HEK293 (cell line): ENCODE results near the gene SMIM5.

Experiments
- CTCF ChIA-PET: fragments of 350-600 bp; formaldehyde crosslinking; extraction: SDS; loops from one replicate; lab custom pipeline; 2021; ENCODE audit warnings: antibody characterized with exemption; lab: Yijun Ruan, JAX
- POLR2A ChIA-PET: fragments of 300-600 bp; formaldehyde crosslinking; extraction: SDS; loops from one replicate; lab custom pipeline; 2020; ENCODE audit warnings: antibody characterized with exemption, inconsistent platforms; lab: Yijun Ruan, JAX
- H3K27ac ChIP-seq: fragments of 200-500 bp; sonication (Bioruptor generic); 2 replicates; pipeline ENCODE4 v1.5.1; 2014; ENCODE audit warnings: low read depth, low read length, control low read depth, inconsistent platforms; ENCODE audit errors: extremely low read depth
- H3K36me3 ChIP-seq, 2 experiments: fragments of 200-500 bp in 1 of 2; sonication (Bioruptor generic) in 1 of 2; 1 replicate in 1 of 2; 2 replicates in 1 of 2; pipeline ENCODE4 v1.5.1; 2014 to 2017; ENCODE audit warnings: inconsistent platforms in 2 of 2, low read length in 2 of 2; ENCODE audit not compliant: control insufficient read depth in 2 of 2, insufficient read depth in 1 of 2
- H3K4me1 ChIP-seq: fragments of 200-500 bp; sonication (Bioruptor generic); 2 replicates; pipeline ENCODE4 v1.5.1; 2014; ENCODE audit warnings: mild to moderate bottlenecking, low read length, inconsistent platforms; ENCODE audit not compliant: control insufficient read depth, insufficient read depth
- H3K4me3 ChIP-seq: 2 replicates; pipeline ENCODE4 v1.5.1; 2011; ENCODE audit warnings: low read depth, mild to moderate bottlenecking, control low read depth, low read length, moderate library complexity
- H3K9me3 ChIP-seq: fragments of 200-500 bp; sonication (Bioruptor generic); 2 replicates; pipeline ENCODE4 v1.5.1; 2014; ENCODE audit warnings: low read depth, low read length, inconsistent platforms; ENCODE audit not compliant: control insufficient read depth, insufficient read depth
- BCL11A ChIP-seq: fragments of 450-650 bp; formaldehyde crosslinking; IDR thresholded peaks from 2 replicates; pipeline ENCODE4 v1.5.1; 2016; ENCODE audit warnings: low read depth, missing biosample characterization, missing genetic modification characterization
- GLI2 ChIP-seq: fragments of 450-650 bp; formaldehyde crosslinking; IDR thresholded peaks from 2 replicates; pipeline ENCODE4; 2017; ENCODE audit warnings: missing biosample characterization, missing genetic modification characterization, low read depth, borderline replicate concordance
- IKZF3 ChIP-seq: fragments of 450-650 bp; IDR thresholded peaks from 2 replicates; pipeline ENCODE4 v1.5.0; 2018; ENCODE audit warnings: missing biosample characterization, mild to moderate bottlenecking, missing genetic modification characterization, moderate library complexity
- KLF8 ChIP-seq: fragments of 450-650 bp; formaldehyde crosslinking; IDR thresholded peaks from 2 replicates; pipeline ENCODE4 v1.5.1; 2016; ENCODE audit warnings: missing biosample characterization, missing genetic modification characterization
- MZF1 ChIP-seq: fragments of 450-650 bp; formaldehyde crosslinking; IDR thresholded peaks from 2 replicates; pipeline ENCODE4 v1.5.1; 2017; ENCODE audit warnings: missing biosample characterization, missing genetic modification characterization, borderline replicate concordance
- TCF7L2 ChIP-seq: IDR thresholded peaks from 2 replicates; pipeline ENCODE4 v1.6.1; 2011; ENCODE audit warnings: low read depth, mild to moderate bottlenecking, inconsistent platforms, low read length, moderate library complexity, borderline replicate concordance
- ZBTB8A ChIP-seq: fragments of 450-650 bp; formaldehyde crosslinking; IDR thresholded peaks from 2 replicates; pipeline ENCODE4 v1.5.1; 2016; ENCODE audit warnings: missing biosample characterization, missing genetic modification characterization
- ZNF121 ChIP-seq: fragments of 450-650 bp; formaldehyde crosslinking; IDR thresholded peaks from 2 replicates; pipeline ENCODE4 v1.5.1; 2016; ENCODE audit warnings: missing biosample characterization, missing genetic modification characterization
- ZNF157 ChIP-seq: fragments of 450-650 bp; formaldehyde crosslinking; IDR thresholded peaks from 2 replicates; pipeline ENCODE4 v1.5.1; 2016; ENCODE audit warnings: missing biosample characterization, missing genetic modification characterization
- ZNF239 ChIP-seq: fragments of 450-650 bp; formaldehyde crosslinking; IDR thresholded peaks from 2 replicates; pipeline ENCODE4 v1.5.1; 2016; ENCODE audit warnings: missing biosample characterization, missing genetic modification characterization
- ZNF335 ChIP-seq: fragments of 450-650 bp; formaldehyde crosslinking; conservative IDR thresholded peaks from 2 replicates; pipeline ENCODE4 v1.5.1; 2016; ENCODE audit warnings: missing biosample characterization, missing genetic modification characterization
- ZNF473 ChIP-seq: fragments of 450-650 bp; formaldehyde crosslinking; IDR thresholded peaks from 2 replicates; pipeline ENCODE4 v1.5.1; 2017; ENCODE audit warnings: missing biosample characterization, missing genetic modification characterization
- ZNF501 ChIP-seq: fragments of 450-650 bp; formaldehyde crosslinking; IDR thresholded peaks from 2 replicates; pipeline ENCODE4 v1.5.1; 2016; ENCODE audit warnings: missing biosample characterization, missing genetic modification characterization
- ZNF558 ChIP-seq: fragments of 450-650 bp; formaldehyde crosslinking; IDR thresholded peaks from 2 replicates; pipeline ENCODE4 v1.5.1; 2016; ENCODE audit warnings: missing biosample characterization, missing genetic modification characterization
- ZNF585B ChIP-seq: fragments of 450-650 bp; formaldehyde crosslinking; IDR thresholded peaks from 2 replicates; pipeline ENCODE4 v1.5.1; 2016; ENCODE audit warnings: missing biosample characterization, missing genetic modification characterization
- ZNF596 ChIP-seq: fragments of 450-650 bp; IDR thresholded peaks from 2 replicates; pipeline ENCODE4 v1.5.0; 2018; ENCODE audit warnings: missing biosample characterization, mild to moderate bottlenecking, missing genetic modification characterization, moderate library complexity
- ZNF623 ChIP-seq: fragments of 450-650 bp; formaldehyde crosslinking; IDR thresholded peaks from 2 replicates; pipeline ENCODE4 v1.5.1; 2016; ENCODE audit warnings: missing biosample characterization, missing genetic modification characterization
- ZNF670 ChIP-seq: fragments of 450-650 bp; formaldehyde crosslinking; IDR thresholded peaks from 2 replicates; pipeline ENCODE4 v1.5.1; 2016; ENCODE audit warnings: missing biosample characterization, missing genetic modification characterization, low read depth
- TF ChIP-seq, protein P1 (sequence below): fragments of 450-650 bp; formaldehyde crosslinking; optimal IDR thresholded peaks from 2 replicates; pipeline ENCODE3; 2016; ENCODE audit warnings: missing biosample characterization, mild to moderate bottlenecking, missing genetic modification characterization
- TF ChIP-seq, protein P2 (sequence below): fragments of 450-650 bp; formaldehyde crosslinking; IDR thresholded peaks from 2 replicates; pipeline ENCODE4 v1.5.0; 2017; ENCODE audit warnings: missing biosample characterization, missing genetic modification characterization, borderline replicate concordance
- TF ChIP-seq, protein P3 (sequence below): fragments of 450-650 bp; IDR thresholded peaks from 2 replicates; pipeline ENCODE4 v1.5.1; 2018; ENCODE audit warnings: missing biosample characterization, mild to moderate bottlenecking, missing genetic modification characterization
- TF ChIP-seq, protein P4 (sequence below): fragments of 450-650 bp; formaldehyde crosslinking; IDR thresholded peaks from 2 replicates; pipeline ENCODE4 v1.5.1; 2016; ENCODE audit warnings: missing biosample characterization, missing genetic modification characterization, low read depth
- TF ChIP-seq, protein P5 (sequence below): fragments of 450-650 bp; formaldehyde crosslinking; IDR thresholded peaks from 2 replicates; pipeline ENCODE4 v1.5.1; 2016; ENCODE audit warnings: missing biosample characterization, missing genetic modification characterization

Gene SMIM5

DNA sequence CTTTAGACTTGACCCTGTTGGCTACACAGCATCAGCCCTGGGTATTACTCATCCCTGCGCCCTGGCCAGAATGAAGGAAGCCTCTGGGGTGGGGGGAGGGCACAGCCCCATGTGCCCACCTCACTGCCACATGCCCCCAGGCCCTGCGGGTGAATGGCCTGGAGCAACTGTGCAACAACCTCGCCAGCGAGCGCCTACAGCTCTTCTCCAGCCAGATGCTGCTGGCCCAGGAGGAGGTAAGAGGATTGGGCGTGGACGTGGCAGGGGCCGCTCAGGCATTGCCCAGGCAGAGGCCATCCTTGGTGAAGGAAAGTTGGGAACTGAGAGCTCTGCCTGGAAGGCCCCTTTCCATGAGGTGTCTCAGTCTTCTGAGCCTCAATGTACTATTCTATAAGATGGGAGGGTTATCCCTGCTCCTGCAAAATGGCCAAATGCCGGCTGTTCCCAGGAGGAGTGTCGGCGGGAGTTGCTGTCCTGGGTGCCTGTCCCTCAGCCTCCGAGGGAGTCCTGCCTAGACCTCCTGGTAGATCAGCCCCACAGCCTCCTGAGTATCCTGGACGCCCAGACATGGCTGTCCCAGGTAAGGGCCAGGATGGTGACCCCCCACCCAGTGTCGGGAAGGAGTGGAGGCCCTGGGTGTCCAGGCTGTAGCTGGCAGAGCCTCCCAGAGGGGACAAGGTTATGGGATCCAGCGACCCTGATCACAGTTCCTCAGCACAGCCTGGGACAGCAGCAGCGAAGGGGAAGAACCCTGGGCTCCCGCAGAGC lies 36.7 kb upstream of the SMIM5 start:
- CTCF ChIA-PET: interaction anchor here (0.5 to 7.9 kb wide), 11 partner anchors 17 to 190 kb away, joined by 3 to 102 read pairs (median 3); partner anchors contain the start of gene SMIM5
- Histone ChIP-seq H3K4me1 (no peaks in the 10 kb centered on the region), H3K4me3 (no peak overlapping the region)
- TF ChIP-seq ZNF670 (no peak), ZNF473 (tag by site-specific recombination) (no peak), ZNF157 (tag by site-specific recombination) (no peak), KLF8 (tag by site-specific recombination) (no peak), ZNF558 (tag by site-specific recombination) (no peak), ZNF501 (tag by site-specific recombination) (no peak), ZNF623 (tag by site-specific recombination) (no peak), ZNF335 (tag by site-specific recombination) (no peak), ZNF239 (tag by site-specific recombination) (no peak)
- TF ChIP-seq, protein P1, sequence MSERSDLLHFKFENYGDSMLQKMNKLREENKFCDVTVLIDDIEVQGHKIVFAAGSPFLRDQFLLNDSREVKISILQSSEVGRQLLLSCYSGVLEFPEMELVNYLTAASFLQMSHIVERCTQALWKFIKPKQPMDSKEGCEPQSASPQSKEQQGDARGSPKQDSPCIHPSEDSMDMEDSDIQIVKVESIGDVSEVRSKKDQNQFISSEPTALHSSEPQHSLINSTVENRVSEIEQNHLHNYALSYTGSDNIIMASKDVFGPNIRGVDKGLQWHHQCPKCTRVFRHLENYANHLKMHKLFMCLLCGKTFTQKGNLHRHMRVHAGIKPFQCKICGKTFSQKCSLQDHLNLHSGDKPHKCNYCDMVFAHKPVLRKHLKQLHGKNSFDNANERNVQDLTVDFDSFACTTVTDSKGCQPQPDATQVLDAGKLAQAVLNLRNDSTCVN: no peak
- TF ChIP-seq, protein P2, sequence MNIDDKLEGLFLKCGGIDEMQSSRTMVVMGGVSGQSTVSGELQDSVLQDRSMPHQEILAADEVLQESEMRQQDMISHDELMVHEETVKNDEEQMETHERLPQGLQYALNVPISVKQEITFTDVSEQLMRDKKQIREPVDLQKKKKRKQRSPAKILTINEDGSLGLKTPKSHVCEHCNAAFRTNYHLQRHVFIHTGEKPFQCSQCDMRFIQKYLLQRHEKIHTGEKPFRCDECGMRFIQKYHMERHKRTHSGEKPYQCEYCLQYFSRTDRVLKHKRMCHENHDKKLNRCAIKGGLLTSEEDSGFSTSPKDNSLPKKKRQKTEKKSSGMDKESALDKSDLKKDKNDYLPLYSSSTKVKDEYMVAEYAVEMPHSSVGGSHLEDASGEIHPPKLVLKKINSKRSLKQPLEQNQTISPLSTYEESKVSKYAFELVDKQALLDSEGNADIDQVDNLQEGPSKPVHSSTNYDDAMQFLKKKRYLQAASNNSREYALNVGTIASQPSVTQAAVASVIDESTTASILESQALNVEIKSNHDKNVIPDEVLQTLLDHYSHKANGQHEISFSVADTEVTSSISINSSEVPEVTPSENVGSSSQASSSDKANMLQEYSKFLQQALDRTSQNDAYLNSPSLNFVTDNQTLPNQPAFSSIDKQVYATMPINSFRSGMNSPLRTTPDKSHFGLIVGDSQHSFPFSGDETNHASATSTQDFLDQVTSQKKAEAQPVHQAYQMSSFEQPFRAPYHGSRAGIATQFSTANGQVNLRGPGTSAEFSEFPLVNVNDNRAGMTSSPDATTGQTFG: no peak
- TF ChIP-seq, all 188 proteins: peak for 0
- POLR2A ChIA-PET: no interaction called here
- H3K9me3 ChIP-seq: no peaks in the 10 kb centered on the region
- no peak overlapping the region for H3K27ac ChIP-seq
- H3K36me3 ChIP-seq: no peaks in the 10 kb centered on the region

DNA sequence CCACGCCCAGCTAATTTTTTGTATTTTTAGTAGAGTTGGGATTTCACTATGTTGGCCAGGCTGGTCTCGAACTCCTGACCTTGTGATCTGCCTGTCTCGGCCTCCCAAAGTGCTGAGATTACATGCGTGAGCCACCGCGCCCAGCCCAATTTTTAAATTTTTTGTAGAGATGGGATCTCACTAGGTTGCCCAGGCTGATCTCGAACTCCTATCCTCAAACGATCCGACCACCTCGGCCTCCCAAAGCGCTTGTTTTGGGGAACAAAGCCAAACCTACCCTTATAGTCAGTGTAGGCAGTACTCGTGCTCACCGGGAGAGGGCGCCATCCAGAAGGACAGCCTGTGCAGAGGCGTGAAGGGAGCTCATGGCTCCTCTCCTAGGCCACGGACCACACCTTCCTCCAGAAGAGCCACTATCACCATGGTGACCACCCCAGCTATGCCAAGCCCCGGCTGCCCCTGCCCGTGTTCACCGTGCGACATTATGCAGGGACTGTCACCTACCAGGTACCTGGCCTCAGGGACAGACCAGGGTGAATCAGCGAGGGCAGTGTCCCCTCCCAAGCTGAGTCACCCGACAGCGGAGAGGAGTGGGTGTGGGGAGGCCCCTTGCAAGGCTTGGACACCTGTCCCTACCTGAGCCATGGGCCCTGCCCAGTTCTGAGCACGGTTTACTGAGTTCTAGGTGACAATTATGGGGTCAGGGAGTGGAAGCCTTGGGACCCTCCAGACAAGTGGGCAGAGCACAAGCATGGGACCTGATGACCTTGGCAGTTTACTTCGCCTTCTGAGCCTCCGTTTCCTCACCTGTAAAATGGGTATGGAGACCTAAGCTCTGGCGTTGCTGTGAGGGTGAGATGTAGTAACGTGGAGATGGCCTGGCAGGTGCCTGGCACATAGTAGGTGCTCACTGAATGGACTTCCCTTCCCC lies 31.9 kb upstream of the SMIM5 start:
- Histone ChIP-seq H3K27ac (no peak overlapping the region), H3K9me3 (no peaks in the 10 kb centered on the region), H3K4me3 (no peak overlapping the region), H3K4me1 (no peaks in the 10 kb centered on the region), H3K36me3 (no peaks in the 10 kb centered on the region)
- POLR2A ChIA-PET: interaction anchor here (0.6 to 2.9 kb wide), 6 partner anchors 10 to 179 kb away, joined by 3 to 9 read pairs (median 4); partner anchors contain the start of gene TSEN54
- CTCF ChIA-PET: interaction anchor here (0.5 to 7.9 kb wide), 68 partner anchors 10 to 1132 kb away, joined by 3 to 122 read pairs (median 4); partner anchors contain the start of genes GALK1, LLGL2, SMIM5 and TSEN54
- TF ChIP-seq, protein P3, sequence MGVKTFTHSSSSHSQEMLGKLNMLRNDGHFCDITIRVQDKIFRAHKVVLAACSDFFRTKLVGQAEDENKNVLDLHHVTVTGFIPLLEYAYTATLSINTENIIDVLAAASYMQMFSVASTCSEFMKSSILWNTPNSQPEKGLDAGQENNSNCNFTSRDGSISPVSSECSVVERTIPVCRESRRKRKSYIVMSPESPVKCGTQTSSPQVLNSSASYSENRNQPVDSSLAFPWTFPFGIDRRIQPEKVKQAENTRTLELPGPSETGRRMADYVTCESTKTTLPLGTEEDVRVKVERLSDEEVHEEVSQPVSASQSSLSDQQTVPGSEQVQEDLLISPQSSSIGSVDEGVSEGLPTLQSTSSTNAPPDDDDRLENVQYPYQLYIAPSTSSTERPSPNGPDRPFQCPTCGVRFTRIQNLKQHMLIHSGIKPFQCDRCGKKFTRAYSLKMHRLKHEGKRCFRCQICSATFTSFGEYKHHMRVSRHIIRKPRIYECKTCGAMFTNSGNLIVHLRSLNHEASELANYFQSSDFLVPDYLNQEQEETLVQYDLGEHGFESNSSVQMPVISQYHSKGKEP (tag by site-specific recombination): no peak
- peak; percentile 93 for TF ChIP-seq ZNF121 (tag by site-specific recombination)
- no peak for TF ChIP-seq GLI2 (tag by site-specific recombination)
- TF ChIP-seq, protein P4, sequence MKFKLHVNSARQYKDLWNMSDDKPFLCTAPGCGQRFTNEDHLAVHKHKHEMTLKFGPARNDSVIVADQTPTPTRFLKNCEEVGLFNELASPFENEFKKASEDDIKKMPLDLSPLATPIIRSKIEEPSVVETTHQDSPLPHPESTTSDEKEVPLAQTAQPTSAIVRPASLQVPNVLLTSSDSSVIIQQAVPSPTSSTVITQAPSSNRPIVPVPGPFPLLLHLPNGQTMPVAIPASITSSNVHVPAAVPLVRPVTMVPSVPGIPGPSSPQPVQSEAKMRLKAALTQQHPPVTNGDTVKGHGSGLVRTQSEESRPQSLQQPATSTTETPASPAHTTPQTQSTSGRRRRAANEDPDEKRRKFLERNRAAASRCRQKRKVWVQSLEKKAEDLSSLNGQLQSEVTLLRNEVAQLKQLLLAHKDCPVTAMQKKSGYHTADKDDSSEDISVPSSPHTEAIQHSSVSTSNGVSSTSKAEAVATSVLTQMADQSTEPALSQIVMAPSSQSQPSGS (tag by site-specific recombination): no peak
- TF ChIP-seq ZNF585B: no peak
- TF ChIP-seq BCL11A (tag by site-specific recombination): no peak
- no peak for TF ChIP-seq ZBTB8A
- no peak for TF ChIP-seq IKZF3 (tag by site-specific recombination)
- TF ChIP-seq ZNF596: no peak
- TF ChIP-seq MZF1: no peak
- TF ChIP-seq, protein P5, sequence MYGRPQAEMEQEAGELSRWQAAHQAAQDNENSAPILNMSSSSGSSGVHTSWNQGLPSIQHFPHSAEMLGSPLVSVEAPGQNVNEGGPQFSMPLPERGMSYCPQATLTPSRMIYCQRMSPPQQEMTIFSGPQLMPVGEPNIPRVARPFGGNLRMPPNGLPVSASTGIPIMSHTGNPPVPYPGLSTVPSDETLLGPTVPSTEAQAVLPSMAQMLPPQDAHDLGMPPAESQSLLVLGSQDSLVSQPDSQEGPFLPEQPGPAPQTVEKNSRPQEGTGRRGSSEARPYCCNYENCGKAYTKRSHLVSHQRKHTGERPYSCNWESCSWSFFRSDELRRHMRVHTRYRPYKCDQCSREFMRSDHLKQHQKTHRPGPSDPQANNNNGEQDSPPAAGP (tag by site-specific recombination): peak; percentile 49
- no peak for TF ChIP-seq TCF7L2
